ENCODE results near the gene CORO2A. TPM values are rescaled to one million over a fixed set of nuclear protein-coding genes. Genes with fewer than 3 reads are reported as not detected.

The CORO2A gene
- total and polyA plus RNA-seq, 2 donors (not counting 3 experiments of a cell fraction or from before 2014, with no cell fraction given) = 0.35 to 0.53 TPM

GRCh38 chr9:98147582-98147981, 44.9 kb downstream of the CORO2A start:
- H2AFZ ChIP-seq (ENCODE audit: low read depth, low read length) = no peak overlapping the region
- H3K4me2 ChIP-seq (ENCODE audit: insufficient read depth, low read length) = no peak overlapping the region
- no peak overlapping the region for H3K4me3 ChIP-seq (replicated peaks in 1 of 3; ENCODE audit: insufficient read depth in 1 of 3, low read depth in 1 of 3, low read length in 3 of 3)
- H3K27ac ChIP-seq (ENCODE audit: insufficient read depth, low read depth, low read length) = no peak overlapping the region
- TF ChIP-seq GATA2 (IDR thresholded peaks at IDR 0.05; ENCODE audit: insufficient read depth, insufficient read length, low read depth, low read length) (no peak), MAX (IDR thresholded peaks at IDR 0.05; ENCODE audit: insufficient read depth, insufficient read length) (no peak), POLR2AphosphoS5 (IDR thresholded peaks at IDR 0.05; ENCODE audit: insufficient read depth, low read depth, low read length) (no peak), EZH2 (IDR thresholded peaks at IDR 0.05; ENCODE audit: borderline replicate concordance, low read depth, low read length, severe bottlenecking) (no peak), CTCF (IDR thresholded peaks at IDR 0.05; ENCODE audit: extremely low read depth in 1 of 2, insufficient read depth in 1 of 2, low read depth in 1 of 2, low read length in 2 of 2) (no peak)
- no peaks in the 10 kb centered on the region for H3K36me3 ChIP-seq (ENCODE audit: control insufficient read depth in 2 of 2, extremely low read depth in 1 of 2, insufficient read depth in 2 of 2, low read length in 2 of 2)
- ChIA-PET CTCF (no interaction called here), POLR2A (no interaction called here)
- no peaks in the 10 kb centered on the region for H4K20me1 ChIP-seq (replicated peaks; ENCODE audit: control insufficient read depth, extremely low read depth, insufficient read depth, low read length)
- intact Hi-C loops (cut with micrococcal nuclease) = no loop called here
- dilution Hi-C loops (cut with MboI; ENCODE audit: extremely low pct_ligation_motif_present, low sequenced_read_pairs) = no loop called here
- H3K9me1 ChIP-seq (replicated peaks; ENCODE audit: control insufficient read depth, extremely low read depth, insufficient read depth, low read length) = no peaks in the 10 kb centered on the region
- BruUV-seq (replicated peaks) = no TSS peak
- peaks cover 0 to 2% of the 10 kb centered on the region in 2 experiments for H3K27me3 ChIP-seq (ENCODE audit: control insufficient read depth in 2 of 2, insufficient read depth in 2 of 2, low read length in 2 of 2)
- no peaks in the 10 kb centered on the region for H3K9me3 ChIP-seq (replicated peaks; ENCODE audit: control insufficient read depth, insufficient read depth, low read length)
- DNase-seq (ENCODE audit: low read depth, low spot score) = no peak
- H3K4me1 ChIP-seq (ENCODE audit: control insufficient read depth, extremely low read depth, insufficient read depth, low read length) = no peaks in the 10 kb centered on the region
- no peak overlapping the region for H3K9ac ChIP-seq (replicated peaks; ENCODE audit: extremely low read depth, insufficient read depth, low read length)
- H3K79me2 ChIP-seq (ENCODE audit: control insufficient read depth, insufficient read depth, low read length) = no peaks in the 10 kb centered on the region
- no peak for FAIRE-seq
